A549 treated with RU486 at 1 μM for 4 hours (cell line): ENCODE data around the gene ERO1A. TPM values are rescaled to one million over a fixed set of nuclear protein-coding genes. Genes with fewer than 3 reads are reported as not detected.

Experiments used
- total RNA-seq: library from RNA; stranded (reverse); fragments of 200-300 nt; extraction: Qiagen RNA extraction; gene quantifications from 5 replicates; pipeline ENCODE4 v1.2.3, GENCODE V29; 2022; ENCODE audit warnings: low read depth

ERO1A gene
- 45.2 to 58.4 TPM (median 55.1 TPM) in 5 replicates for total RNA-seq

GRCh38 chr14:52695481-52696091 is at the start of gene ERO1A:
TSS of gene ERO1A (minus strand) at chr14:52695558. CDS start at chr14:52695481, 77 bp downstream.

DNA sequence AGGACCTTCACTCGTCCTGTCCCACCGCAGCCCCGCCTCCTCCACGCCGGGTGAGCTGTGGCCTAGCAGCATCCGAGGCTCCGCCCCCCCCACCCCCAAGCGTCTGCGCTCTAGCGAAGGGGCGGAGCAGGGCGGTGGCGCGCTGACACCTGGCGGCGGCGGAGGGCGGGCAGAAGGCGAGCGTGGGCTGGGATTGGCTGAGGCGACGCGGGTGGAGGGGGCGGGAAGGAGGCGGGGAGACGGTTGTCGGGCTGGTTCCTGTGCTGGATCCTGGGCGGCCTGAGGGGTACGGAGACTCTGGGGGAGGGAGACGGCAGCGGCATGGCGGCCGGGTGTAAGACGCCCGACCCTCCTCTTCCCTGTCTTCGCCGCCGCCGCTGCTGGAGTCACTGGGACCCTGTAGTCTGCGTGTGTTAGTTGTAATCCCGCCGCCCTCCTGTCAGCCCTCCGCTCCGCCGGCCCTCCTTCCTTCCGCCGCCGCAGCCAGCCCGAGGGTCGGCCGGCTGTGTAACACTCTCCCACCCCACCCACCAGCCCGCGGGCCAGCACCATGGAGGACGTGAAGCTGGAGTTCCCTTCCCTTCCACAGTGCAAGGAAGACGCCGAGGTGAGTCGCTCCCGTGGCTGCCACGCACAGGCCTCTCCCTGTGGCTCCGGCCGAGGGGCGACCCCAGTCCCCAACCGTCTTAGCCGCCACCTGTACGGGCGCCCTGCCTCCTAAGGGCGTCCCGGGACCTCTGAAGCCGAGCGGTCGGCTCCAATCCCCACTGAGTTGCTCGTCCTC is 34.8 kb upstream of the ERO1A start, which contains the start of gene STYX:
Gene STYX (plus strand): TSS at position 242 of the 784 bp plus-strand sequence. CDS start 309 bp downstream, at position 551.

GRCh38 chr14:52706724-52707706 is 11.7 kb upstream of the ERO1A start, which contains the start of gene PSMC6:
TSS of gene PSMC6 (plus strand) at chr14:52707200. CDS start at chr14:52707220, 20 bp downstream.

Other genes starting within 250 kb of the ERO1A start
- gene TXNDC16, start 143.1 kb downstream of the ERO1A start, total RNA-seq, result 0.21 to 1.5 TPM (median 1.2 TPM) in 5 replicates
- gene GPR137C, start 142.7 kb downstream of the ERO1A start, total RNA-seq, result 0.07 to 0.36 TPM (median 0.10 TPM) in 5 replicates
- gene PSMC6, start 11.6 kb upstream of the ERO1A start, total RNA-seq, result 76.5 to 110 TPM (median 87.1 TPM) in 5 replicates
- gene STYX, start 34.6 kb upstream of the ERO1A start, total RNA-seq, result 2.4 to 6.1 TPM (median 5.1 TPM) in 5 replicates
- 26.1 to 48.2 TPM (median 45.3 TPM) in 5 replicates for gene GNPNAT1, start 96.0 kb upstream of the ERO1A start, total RNA-seq